GM23338 (cell line): ENCODE data around the gene TMEM14A. TPM values are rescaled to one million over a fixed set of nuclear protein-coding genes. Genes with fewer than 3 reads are reported as not detected.

ENCODE experiments used
- ATAC-seq: fragments of 200-7000 bp; cut with Tn5 transposase; 3 replicates; pipeline ENCODE4 v1.9.1; 2020
- DNase-seq: peaks from one replicate; pipeline ENCODE4 v3.0.0-alpha.2; 2015; ENCODE audit warnings: low spot score
- H2AFZ ChIP-seq: fragments of 200-600 bp; sonication (generic); 2 replicates; pipeline ENCODE4 v1.8.0; 2016; ENCODE audit warnings: antibody characterized with exemption, mild to moderate bottlenecking, moderate library complexity
- H3F3A ChIP-seq: fragments of 200-600 bp; sonication (generic); replicated peaks from 2 replicates; pipeline ENCODE4 v1.8.0; 2017; ENCODE audit warnings: antibody characterized with exemption, mixed run types, low read depth
- H3K27ac ChIP-seq: fragments of 200-600 bp; sonication (generic); 2 replicates; pipeline ENCODE4 v1.6.1; 2016; ENCODE audit warnings: low read depth
- H3K27me3 ChIP-seq: fragments of 200-600 bp; sonication (generic); 2 replicates; pipeline ENCODE4 v1.8.0; 2016; ENCODE audit warnings: mild to moderate bottlenecking, mixed run types, moderate library complexity; ENCODE audit not compliant: insufficient read depth
- H3K36me3 ChIP-seq: fragments of 200-600 bp; sonication (generic); 2 replicates; pipeline ENCODE4 v1.8.0; 2016; ENCODE audit warnings: mild to moderate bottlenecking; ENCODE audit not compliant: insufficient read depth
- H3K4me1 ChIP-seq: fragments of 200-600 bp; sonication (generic); 2 replicates; pipeline ENCODE4 v1.8.0; 2016; ENCODE audit warnings: mild to moderate bottlenecking, moderate library complexity; ENCODE audit not compliant: insufficient read depth
- H3K4me2 ChIP-seq: fragments of 200-600 bp; sonication (generic); 2 replicates; pipeline ENCODE4 v1.7.1; 2017; ENCODE audit warnings: mixed run types
- H3K4me3 ChIP-seq: fragments of 200-600 bp; sonication (generic); 2 replicates; pipeline ENCODE4 v1.6.1; 2016; ENCODE audit warnings: mixed run types
- H3K79me2 ChIP-seq: fragments of 200-600 bp; sonication (generic); replicated peaks from 2 replicates; pipeline ENCODE4 v1.8.0; 2017; ENCODE audit warnings: mild to moderate bottlenecking; ENCODE audit not compliant: insufficient read depth
- H3K9me2 ChIP-seq: fragments of 200-600 bp; sonication (generic); 2 replicates; pipeline ENCODE4 v1.8.0; 2017; ENCODE audit not compliant: insufficient read depth
- H4K20me1 ChIP-seq: fragments of 200-600 bp; sonication (generic); replicated peaks from 2 replicates; pipeline ENCODE4 v1.8.0; 2017; ENCODE audit warnings: mild to moderate bottlenecking; ENCODE audit not compliant: insufficient read depth
- H3K27ac Mint-ChIP-seq: 2 replicates; pipeline ENCODE4 v1.8.0; 2020; ENCODE audit warnings: inconsistent platforms, mild to moderate bottlenecking, moderate library complexity, mixed read lengths
- H3K27me3 Mint-ChIP-seq: 3 replicates; pipeline ENCODE4 v1.8.0; 2022; ENCODE audit warnings: low read depth, mild to moderate bottlenecking, moderate library complexity, mixed read lengths, inconsistent platforms; ENCODE audit not compliant: insufficient read depth, poor library complexity
- H3K36me3 Mint-ChIP-seq: 3 replicates; pipeline ENCODE4 v1.8.0; 2021; ENCODE audit warnings: low read depth, mild to moderate bottlenecking, inconsistent platforms, moderate library complexity, mixed read lengths
- H3K4me1 Mint-ChIP-seq: 3 replicates; pipeline ENCODE4 v1.8.0; 2020; ENCODE audit warnings: mild to moderate bottlenecking, inconsistent platforms, mixed read lengths
- H3K4me3 Mint-ChIP-seq: 3 replicates; pipeline ENCODE4 v1.8.0; 2021; ENCODE audit warnings: moderate library complexity, mild to moderate bottlenecking, inconsistent platforms, mixed read lengths
- H3K9me3 Mint-ChIP-seq: 3 replicates; pipeline ENCODE4 v1.8.0; 2020; ENCODE audit warnings: moderate library complexity, mild to moderate bottlenecking, inconsistent platforms, mixed read lengths
- CREB1 ChIP-seq: fragments of 250-450 bp; sonication (Bioruptor Pico); IDR thresholded peaks from 2 replicates; pipeline ENCODE4 v1.5.0; 2020; ENCODE audit warnings: low read depth, mild to moderate bottlenecking, moderate library complexity
- EZH2phosphoT487 ChIP-seq: fragments of 200-600 bp; sonication (generic); IDR thresholded peaks from one replicate; pipeline ENCODE4 v1.8.1; 2018; ENCODE audit warnings: antibody characterized with exemption; ENCODE audit not compliant: unreplicated experiment
- polyA plus RNA-seq: library from polyadenylated mRNA; unstranded; fragments of >200 nt; fragmentation: Nextera tagmentation; extraction: Ambion mirVana; gene quantifications from 2 replicates; pipeline ENCODE4 v1.2.1, GENCODE V29; 2016
- total RNA-seq: library from RNA; depleted of rRNA; stranded (reverse); fragments of >200 nt; shearing (Covaris generic); gene quantifications from 2 replicates; pipeline ENCODE4 v1.2.3, GENCODE V29; 2014
- TF ChIP-seq, protein P1 (sequence below): IDR thresholded peaks from 2 replicates; pipeline ENCODE4 v1.6.1; 2016; ENCODE audit warnings: antibody characterized with exemption
- TF ChIP-seq, protein P2 (sequence below): fragments of 250-450 bp; sonication (Bioruptor Pico); IDR thresholded peaks from 2 replicates; pipeline ENCODE4 v1.5.0; 2020; ENCODE audit warnings: mild to moderate bottlenecking, moderate library complexity

The TMEM14A gene
- total and polyA plus RNA-seq, 2 experiments from 2014 or later: 13.9 to 36.0 TPM

DNA sequence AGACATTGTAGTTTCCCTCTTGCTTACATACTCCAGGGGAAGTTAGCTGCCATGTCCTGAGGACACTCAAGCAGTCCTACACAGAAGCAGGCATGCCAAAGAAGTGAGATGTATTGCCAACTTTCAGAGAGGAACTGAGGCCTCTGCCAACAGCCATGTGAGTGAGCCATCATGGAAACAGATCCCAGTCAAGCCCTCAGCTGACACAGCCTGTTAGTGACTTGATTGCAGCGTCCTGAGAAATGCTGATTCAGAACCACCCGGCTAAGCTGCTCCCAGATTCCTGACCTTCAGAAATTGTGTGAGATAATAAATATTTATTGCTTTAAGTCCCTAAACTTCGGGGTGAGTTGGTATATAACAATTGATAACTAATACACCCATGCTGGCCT, 54.2 kb downstream of the TMEM14A start:
- no peak overlapping the region for H3K27ac Mint-ChIP-seq

More for the DNA sequence above, 54.2 kb downstream of the TMEM14A start:
- Histone ChIP-seq H3K27me3 (no peaks in the 10 kb centered on the region), H4K20me1 (no peaks in the 10 kb centered on the region), H3K27ac (no peak overlapping the region), H3K79me2 (no peaks in the 10 kb centered on the region), H3K4me3 (no peak overlapping the region), H3K4me1 (no peaks in the 10 kb centered on the region), H3K4me2 (no peak overlapping the region), H3K9me2 (peaks cover 15% of the 10 kb centered on the region), H3F3A (no peaks in the 10 kb centered on the region), H2AFZ (no peak overlapping the region; the same call in 1 of the 2 replicates), H3K36me3 (no peaks in the 10 kb centered on the region)
- ATAC-seq (no peak), DNase-seq (no peak)
- H3K36me3 Mint-ChIP-seq: no peaks in the 10 kb centered on the region
- no peaks in the 10 kb centered on the region; the same call in 2 of the 3 replicates for H3K9me3 Mint-ChIP-seq
- no peak for TF ChIP-seq CREB1
- TF ChIP-seq, protein P1, sequence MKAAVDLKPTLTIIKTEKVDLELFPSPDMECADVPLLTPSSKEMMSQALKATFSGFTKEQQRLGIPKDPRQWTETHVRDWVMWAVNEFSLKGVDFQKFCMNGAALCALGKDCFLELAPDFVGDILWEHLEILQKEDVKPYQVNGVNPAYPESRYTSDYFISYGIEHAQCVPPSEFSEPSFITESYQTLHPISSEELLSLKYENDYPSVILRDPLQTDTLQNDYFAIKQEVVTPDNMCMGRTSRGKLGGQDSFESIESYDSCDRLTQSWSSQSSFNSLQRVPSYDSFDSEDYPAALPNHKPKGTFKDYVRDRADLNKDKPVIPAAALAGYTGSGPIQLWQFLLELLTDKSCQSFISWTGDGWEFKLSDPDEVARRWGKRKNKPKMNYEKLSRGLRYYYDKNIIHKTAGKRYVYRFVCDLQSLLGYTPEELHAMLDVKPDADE: no peak
- TF ChIP-seq EZH2phosphoT487: no peak
- TF ChIP-seq, protein P2, sequence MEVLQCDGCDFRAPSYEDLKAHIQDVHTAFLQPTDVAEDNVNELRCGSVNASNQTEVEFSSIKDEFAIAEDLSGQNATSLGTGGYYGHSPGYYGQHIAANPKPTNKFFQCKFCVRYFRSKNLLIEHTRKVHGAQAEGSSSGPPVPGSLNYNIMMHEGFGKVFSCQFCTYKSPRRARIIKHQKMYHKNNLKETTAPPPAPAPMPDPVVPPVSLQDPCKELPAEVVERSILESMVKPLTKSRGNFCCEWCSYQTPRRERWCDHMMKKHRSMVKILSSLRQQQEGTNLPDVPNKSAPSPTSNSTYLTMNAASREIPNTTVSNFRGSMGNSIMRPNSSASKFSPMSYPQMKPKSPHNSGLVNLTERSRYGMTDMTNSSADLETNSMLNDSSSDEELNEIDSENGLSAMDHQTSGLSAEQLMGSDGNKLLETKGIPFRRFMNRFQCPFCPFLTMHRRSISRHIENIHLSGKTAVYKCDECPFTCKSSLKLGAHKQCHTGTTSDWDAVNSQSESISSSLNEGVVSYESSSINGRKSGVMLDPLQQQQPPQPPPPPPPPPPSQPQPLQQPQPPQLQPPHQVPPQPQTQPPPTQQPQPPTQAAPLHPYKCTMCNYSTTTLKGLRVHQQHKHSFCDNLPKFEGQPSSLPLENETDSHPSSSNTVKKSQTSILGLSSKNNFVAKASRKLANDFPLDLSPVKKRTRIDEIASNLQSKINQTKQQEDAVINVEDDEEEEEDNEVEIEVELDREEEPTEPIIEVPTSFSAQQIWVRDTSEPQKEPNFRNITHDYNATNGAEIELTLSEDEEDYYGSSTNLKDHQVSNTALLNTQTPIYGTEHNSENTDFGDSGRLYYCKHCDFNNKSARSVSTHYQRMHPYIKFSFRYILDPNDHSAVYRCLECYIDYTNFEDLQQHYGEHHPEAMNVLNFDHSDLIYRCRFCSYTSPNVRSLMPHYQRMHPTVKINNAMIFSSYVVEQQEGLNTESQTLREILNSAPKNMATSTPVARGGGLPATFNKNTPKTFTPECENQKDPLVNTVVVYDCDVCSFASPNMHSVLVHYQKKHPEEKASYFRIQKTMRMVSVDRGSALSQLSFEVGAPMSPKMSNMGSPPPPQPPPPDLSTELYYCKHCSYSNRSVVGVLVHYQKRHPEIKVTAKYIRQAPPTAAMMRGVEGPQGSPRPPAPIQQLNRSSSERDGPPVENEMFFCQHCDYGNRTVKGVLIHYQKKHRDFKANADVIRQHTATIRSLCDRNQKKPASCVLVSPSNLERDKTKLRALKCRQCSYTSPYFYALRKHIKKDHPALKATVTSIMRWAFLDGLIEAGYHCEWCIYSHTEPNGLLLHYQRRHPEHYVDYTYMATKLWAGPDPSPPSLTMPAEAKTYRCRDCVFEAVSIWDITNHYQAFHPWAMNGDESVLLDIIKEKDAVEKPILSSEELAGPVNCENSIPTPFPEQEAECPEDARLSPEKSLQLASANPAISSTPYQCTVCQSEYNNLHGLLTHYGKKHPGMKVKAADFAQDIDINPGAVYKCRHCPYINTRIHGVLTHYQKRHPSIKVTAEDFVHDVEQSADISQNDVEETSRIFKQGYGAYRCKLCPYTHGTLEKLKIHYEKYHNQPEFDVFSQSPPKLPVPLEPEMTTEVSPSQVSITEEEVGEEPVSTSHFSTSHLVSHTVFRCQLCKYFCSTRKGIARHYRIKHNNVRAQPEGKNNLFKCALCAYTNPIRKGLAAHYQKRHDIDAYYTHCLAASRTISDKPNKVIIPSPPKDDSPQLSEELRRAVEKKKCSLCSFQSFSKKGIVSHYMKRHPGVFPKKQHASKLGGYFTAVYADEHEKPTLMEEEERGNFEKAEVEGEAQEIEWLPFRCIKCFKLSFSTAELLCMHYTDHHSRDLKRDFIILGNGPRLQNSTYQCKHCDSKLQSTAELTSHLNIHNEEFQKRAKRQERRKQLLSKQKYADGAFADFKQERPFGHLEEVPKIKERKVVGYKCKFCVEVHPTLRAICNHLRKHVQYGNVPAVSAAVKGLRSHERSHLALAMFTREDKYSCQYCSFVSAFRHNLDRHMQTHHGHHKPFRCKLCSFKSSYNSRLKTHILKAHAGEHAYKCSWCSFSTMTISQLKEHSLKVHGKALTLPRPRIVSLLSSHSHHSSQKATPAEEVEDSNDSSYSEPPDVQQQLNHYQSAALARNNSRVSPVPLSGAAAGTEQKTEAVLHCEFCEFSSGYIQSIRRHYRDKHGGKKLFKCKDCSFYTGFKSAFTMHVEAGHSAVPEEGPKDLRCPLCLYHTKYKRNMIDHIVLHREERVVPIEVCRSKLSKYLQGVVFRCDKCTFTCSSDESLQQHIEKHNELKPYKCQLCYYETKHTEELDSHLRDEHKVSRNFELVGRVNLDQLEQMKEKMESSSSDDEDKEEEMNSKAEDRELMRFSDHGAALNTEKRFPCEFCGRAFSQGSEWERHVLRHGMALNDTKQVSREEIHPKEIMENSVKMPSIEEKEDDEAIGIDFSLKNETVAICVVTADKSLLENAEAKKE (CRISPR knock-in tag): no peak
- H3K4me1 Mint-ChIP-seq: peaks cover 19% of the 10 kb centered on the region
- H3K27me3 Mint-ChIP-seq: peaks cover 5% of the 10 kb centered on the region
- no peak overlapping the region for H3K4me3 Mint-ChIP-seq
